Suppressor macrophage treated with lipopolysaccharide for 1 hour (primary cell): Measurements from ENCODE around the gene OCIAD2.
A peak's percentile ranks its signal among the peaks of the same experiment; 100 is the strongest.
"Not testable (repeated sequence)": the region's sequence is repeated elsewhere in the genome, so short reads cannot be mapped to it uniquely, and the experiment has no call there.

ENCODE experiments used
- DNase-seq, 3 donors: peaks; one replicate each; pipeline ENCODE4 v3.0.0-alpha.2; 2020 to 2022

OCIAD2 gene

GRCh38 chr4:48905363-48906015, 1.1 kb downstream of the OCIAD2 start:
- no peak for DNase-seq

GRCh38 chr4:48904541-48905142, 1.9 kb downstream of the OCIAD2 start:
- no peak for DNase-seq

- no peak for DNase-seq
Observed at GRCh38 chr4:48904101-48904500, 2.5 kb downstream of the OCIAD2 start.

- no peak for DNase-seq
Observed at GRCh38 chr4:48902266-48902665, 4.3 kb downstream of the OCIAD2 start.

DNA sequence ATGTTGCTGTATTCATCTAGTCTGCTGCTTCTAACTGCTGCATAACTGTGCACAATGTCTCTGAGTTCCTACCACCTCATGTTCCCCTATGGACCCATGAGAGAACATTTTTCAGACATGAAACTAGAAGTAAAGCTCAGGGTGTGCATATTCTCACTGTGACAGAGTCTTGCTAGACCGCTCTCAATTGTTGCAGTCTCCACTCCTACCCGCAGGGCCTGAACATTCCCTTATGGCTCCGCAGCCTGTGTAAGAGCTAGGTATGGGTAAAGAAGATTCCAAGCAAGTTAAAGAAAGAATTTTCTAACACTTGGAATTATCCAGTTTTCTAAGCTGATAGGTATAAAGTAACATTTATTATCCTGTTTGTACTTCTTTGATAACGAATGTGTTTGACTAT, 5.4 kb downstream of the OCIAD2 start:
- no peak for DNase-seq

DNA sequence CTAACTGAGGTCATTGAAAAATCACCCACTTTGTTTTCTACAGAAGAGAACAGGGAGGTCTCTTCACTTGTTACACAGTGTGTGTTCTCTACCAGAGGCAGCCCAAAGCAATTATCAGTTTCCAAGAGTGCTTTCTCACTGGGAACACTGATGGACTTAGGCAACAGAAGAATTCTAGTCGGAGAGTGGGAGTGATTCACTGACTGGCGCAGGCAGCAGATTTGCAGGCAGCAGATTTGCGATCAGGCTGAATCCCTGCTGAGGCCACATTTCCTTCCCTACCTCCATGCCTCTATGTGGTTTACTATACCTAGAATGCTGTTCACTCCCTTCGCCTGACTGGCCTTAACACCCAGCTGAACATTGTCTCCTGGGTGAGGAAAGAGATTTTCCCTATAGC, 6.6 kb downstream of the OCIAD2 start:
- DNase-seq = no peak

- DNase-seq = no peak
Observed at GRCh38 chr4:48899432-48899749, 7.2 kb downstream of the OCIAD2 start.

- peak; percentile 55 to 65 (median 63) for DNase-seq
Observed at GRCh38 chr4:48898733-48899431, 7.7 kb downstream of the OCIAD2 start.

GRCh38 chr4:48896845-48897244, 9.7 kb downstream of the OCIAD2 start:
- no peak for DNase-seq

DNA sequence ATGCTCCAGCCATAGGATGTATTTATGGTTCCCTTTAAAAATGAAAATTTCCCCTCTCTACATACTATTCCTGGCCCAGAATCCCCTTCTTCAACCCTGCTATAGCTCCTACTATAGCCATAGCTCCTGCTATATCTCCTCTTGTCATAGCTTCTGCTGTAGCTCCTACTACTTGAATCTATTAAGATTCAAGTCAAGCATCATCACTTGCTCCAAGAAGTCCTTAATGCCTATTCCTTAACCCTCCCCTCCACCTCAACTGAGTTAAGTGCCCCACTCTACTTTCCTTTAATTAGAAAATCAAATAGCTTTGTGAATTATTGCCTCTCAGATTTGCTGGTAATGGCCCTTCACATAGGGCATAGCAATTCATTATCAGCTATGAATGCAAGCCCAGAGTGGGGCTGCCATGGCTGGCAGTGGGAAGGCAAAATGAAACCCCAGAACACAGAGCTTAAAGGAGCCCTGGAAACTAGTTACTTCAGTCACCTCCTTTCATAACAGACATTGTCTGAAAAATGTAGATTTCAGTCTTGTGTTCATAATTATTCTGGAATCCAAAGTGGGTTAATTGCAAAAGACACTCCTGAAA, 15.4 kb downstream of the OCIAD2 start:
- DNase-seq = no peak

GRCh38 chr4:48889750-48890149, 16.8 kb downstream of the OCIAD2 start:
- not testable (repeated sequence) for DNase-seq

GRCh38 chr4:48881646-48882045, 24.9 kb downstream of the OCIAD2 start:
- DNase-seq = not testable (repeated sequence)

DNA sequence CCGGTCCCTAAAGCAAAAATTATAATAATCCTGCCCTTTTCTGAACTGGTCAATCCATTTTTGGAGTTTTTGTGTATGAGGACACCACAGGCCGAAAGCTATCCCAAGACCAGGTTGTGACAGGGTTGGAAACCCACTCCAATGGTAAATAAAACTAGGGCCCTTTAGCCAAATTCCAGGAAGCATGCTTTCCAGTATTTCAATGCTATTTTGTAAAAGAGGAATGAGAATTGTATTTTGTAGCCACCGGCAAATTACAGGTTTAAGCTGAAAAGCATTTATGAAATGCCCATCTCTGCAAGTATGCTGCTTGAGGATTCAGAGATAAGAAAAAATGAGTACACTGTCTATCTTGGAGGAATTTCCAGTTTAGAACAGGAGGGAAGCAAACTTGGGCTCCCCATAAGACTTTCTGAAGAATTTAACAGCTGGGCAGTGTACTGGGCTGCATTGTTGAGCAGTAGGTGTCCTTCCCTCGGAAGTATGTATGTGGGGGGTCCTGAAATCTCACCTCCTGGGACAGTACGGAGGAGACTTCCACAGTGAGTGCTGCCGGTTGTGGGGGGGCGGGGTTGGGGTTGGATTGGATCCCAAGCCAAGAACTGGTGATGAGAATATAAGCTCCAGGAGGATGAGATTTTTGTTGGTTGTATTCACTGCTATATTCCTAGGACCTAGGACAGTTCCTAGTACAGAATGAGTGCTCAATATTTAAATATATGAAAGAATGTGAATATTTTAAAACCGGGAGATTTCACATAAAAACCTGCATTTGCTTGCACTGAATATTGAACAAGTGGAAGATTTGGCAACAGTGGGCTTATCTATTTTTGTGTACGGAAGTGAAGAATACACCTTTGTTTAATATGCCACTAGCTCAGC, 26.8 kb downstream of the OCIAD2 start:
- DNase-seq = no peak

DNA sequence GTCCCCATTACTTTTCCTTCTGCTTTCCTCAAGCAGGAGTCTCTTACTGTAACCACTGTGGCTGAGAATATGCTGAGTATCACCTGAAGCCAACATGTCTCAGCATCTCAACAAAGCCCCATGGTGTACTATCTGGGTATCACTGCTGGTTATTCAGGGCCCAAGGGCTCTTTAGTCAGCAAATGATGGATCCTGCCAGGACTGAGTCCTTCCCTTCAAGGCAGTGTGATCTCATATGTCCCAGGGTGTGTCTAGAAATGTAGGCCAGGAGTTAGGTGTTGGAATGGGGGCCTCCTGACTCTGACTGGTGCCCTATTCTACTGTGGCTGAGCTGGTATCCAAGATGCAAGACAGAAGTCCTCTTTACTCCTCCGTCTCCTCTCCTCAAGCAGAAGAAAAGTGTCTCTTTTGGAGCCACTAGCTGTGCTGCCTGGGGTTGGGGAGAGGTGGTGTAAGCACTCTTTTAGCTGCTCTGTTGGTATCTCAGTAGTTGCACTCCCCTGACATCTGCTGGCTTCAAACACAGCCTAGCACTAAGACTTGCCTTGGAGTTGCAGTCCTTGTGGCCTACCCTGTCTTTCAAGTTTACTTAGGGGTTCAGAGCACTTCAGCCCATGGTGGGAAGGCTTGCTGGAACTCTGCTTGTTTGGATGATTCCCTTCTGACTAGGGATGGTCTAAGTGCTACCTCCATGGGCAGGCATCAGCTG, 28.6 kb downstream of the OCIAD2 start:
- no peak for DNase-seq

GRCh38 chr4:48864696-48865095, 41.9 kb downstream of the OCIAD2 start:
- not testable (repeated sequence) for DNase-seq

DNA sequence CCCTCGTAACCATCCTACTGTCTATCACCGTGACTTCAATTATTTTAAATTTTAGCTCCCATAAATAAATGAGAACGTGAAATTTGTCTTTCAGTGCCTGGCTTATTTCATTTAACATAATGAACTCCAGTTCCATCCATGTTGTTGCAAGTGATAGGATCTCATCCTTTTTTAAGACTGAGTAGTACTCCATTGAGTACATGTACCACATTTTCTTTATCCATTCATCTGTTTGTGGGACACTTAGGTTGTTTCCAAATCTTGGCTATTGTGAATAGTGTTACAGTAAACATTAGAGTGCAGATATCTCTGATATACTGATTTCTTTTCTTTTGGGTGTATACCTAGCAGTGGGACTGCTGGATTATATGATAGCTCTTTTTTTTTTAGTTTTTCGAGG, 42.8 kb downstream of the OCIAD2 start:
- no peak for DNase-seq

DNA sequence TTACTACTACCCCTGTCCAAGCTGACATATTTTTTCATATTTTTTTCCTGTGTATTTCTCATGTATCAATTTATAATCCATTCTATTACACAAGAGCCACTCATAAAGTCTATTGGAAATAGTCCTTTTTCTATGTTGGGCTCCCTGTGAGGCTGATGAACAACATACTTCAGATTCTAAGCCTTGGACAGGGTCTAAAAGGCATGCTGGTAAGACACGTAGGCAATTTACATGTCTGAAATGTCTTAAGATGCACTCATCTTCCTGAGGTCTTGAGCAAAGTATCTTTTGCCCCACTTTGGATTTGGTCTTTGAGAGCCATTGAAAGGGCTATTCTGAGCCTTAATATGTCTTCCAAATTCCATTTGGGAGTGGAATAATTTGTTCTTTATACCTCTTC, 43.9 kb downstream of the OCIAD2 start:
- no peak for DNase-seq

- no peak for DNase-seq
Observed at GRCh38 chr4:48862038-48862437, 44.5 kb downstream of the OCIAD2 start.

- DNase-seq = no peak
Observed at GRCh38 chr4:48858130-48858529, 48.4 kb downstream of the OCIAD2 start.

- DNase-seq = no peak
Observed at GRCh38 chr4:48854982-48855381, 51.6 kb downstream of the OCIAD2 start.

- no peak for DNase-seq
Observed at GRCh38 chr4:48854395-48854683, 52.2 kb downstream of the OCIAD2 start.

- DNase-seq = no peak
Observed at GRCh38 chr4:48853604-48854394, 52.8 kb downstream of the OCIAD2 start.
